Heart left ventricle (tissue), 16 donors: ENCODE measurements around the gene CCP110. TPM values are rescaled to one million over a fixed set of nuclear protein-coding genes. Genes with fewer than 3 reads are reported as not detected.

Source experiments
- ATAC-seq, 4 donors: fragments of 200-7000 bp; cut with Tn5 transposase; one replicate each; pipeline ENCODE4 v1.9.1; 2020 to 2022; ENCODE audit warnings: moderate library complexity in 4 of 4, mild to moderate bottlenecking in 3 of 4, moderate number of reproducible peaks in 1 of 4
- DNase-seq, 5 donors: peaks; one replicate each; pipeline ENCODE4 v3.0.0-alpha.2; 2020
- H3K27ac ChIP-seq, 12 donors: fragments of 200-600 bp; sonication (generic) in 4 of 12; one replicate each; pipeline versions ENCODE4 v1.5.0 to v1.8.0; 2016 to 2022; ENCODE audit warnings: mild to moderate bottlenecking in 2 of 12
- H3K27me3 ChIP-seq, 9 donors: fragments of 200-600 bp; sonication (generic) in 2 of 9; one replicate each; pipeline versions ENCODE4 v1.5.1 to v1.8.0; 2016 to 2022; ENCODE audit warnings: mild to moderate bottlenecking in 3 of 9
- H3K36me3 ChIP-seq, 9 donors: fragments of 200-600 bp; sonication (generic) in 2 of 9; one replicate each; pipeline versions ENCODE4 v1.5.0 to v1.8.0; 2018 to 2022; ENCODE audit warnings: mild to moderate bottlenecking in 2 of 9
- H3K4me1 ChIP-seq, 12 donors: fragments of 200-600 bp; sonication (generic) in 4 of 12; one replicate each; pipeline versions ENCODE4 v1.5.0 to v1.8.0; 2016 to 2022; ENCODE audit warnings: mild to moderate bottlenecking in 3 of 12
- H3K4me3 ChIP-seq, 12 donors: fragments of 200-600 bp; sonication (generic) in 4 of 12; one replicate each; pipeline versions ENCODE4 v1.5.0 to v1.8.0; 2017 to 2022; ENCODE audit warnings: mild to moderate bottlenecking in 9 of 12, moderate library complexity in 4 of 12
- H3K9me3 ChIP-seq, 12 donors: fragments of 200-600 bp; sonication (generic) in 4 of 12; one replicate each; pipeline versions ENCODE4 v1.5.0 to v1.8.0; 2016 to 2022; ENCODE audit warnings: mild to moderate bottlenecking in 1 of 12
- CTCF ChIP-seq, 12 donors: fragments of 200-600 bp; sonication (generic) in 4 of 12; IDR thresholded peaks; one replicate each; pipeline versions ENCODE4 v1.5.0 to v1.8.0; 2018 to 2022; ENCODE audit warnings: antibody characterized with exemption in 12 of 12, mild to moderate bottlenecking in 5 of 12
- POLR2A ChIP-seq, 2 donors: fragments of 450-650 bp; IDR thresholded peaks; one replicate each; pipeline ENCODE4 v1.6.1; 2017; ENCODE audit warnings: antibody characterized with exemption in 2 of 2, mild to moderate bottlenecking in 2 of 2, moderate library complexity in 2 of 2
- WGBS, 4 donors: extraction: QIAGEN DNeasy Blood & Tissue Kit in 2 of 4; methylation state at CpG; one replicate each; pipeline versions ENCODE4 v1.1.5 to v1.1.7; 2013 to 2018; 5-methylcytosine and 5-hydroxymethylcytosine counted together
- intact Hi-C, 10 donors: fragments of 100-400 bp; cut with DNase I; formaldehyde crosslinking; loops; one replicate each; pipeline versions ENCODE4 v1.11.1 to v1.14.2; 2022
- polyA plus RNA-seq, 2 donors: library from polyadenylated mRNA; stranded (reverse); fragments of 200-250 nt; gene quantifications; one replicate each; pipeline ENCODE4 v1.2.3, GENCODE V29; 2013
- total RNA-seq, 9 donors: library from RNA; depleted of rRNA in 2 of 9; stranded (reverse); fragments of >200 nt in 2 of 9; fragmentation: NEBNext Ultra II Directional in 3 of 9; extraction: Animal tissue kit (Norgen Biotek cat#: 25700) in 3 of 9; gene quantifications; one replicate each; pipeline versions ENCODE4 v1.1.0 to v1.2.4, GENCODE V29; 2016 to 2023
- donor health status: ischemic (EF 13 %, LVEDD 7.1; RV severe dilation, severe dysfunction).
- donor health status: healthy with polysubstance abuse.
- donor health status: DM: no; HTN: yes; CAD: no.
- donor health status: DM: no; HTN: no; CAD: no.
- donor health status: ischemic (EF 25% LVEDD 6.9; RV normal size, moderate dysfunction).
- donor health status: ischemic (EF 25% LVEDD 5.7; RV mildly dilated, moderate dysfunction).
- donor health status: healthy.
- donor health status: DM: yes; HTN: yes; CAD: no.
- donor health status: ischemic (EF 35%, LVEDD 5.7; RV mildly dilated, moderate dysfunction).
- donor health status: nonischemic (EF 11% LVEDD 7.7; RV severe dilation, severe dysfunction).
- donor health status: DM: yes; HTN: yes; CAD: no.
- donor health status: PGD.
- donor health status: ischemic (EF 29% LVEDD 5.4; RV normal size, mild dysfunction).
- donor health status: nonischemic (EF 23%, LVEDD 6.1; RV moderate dilation, normal function).

CCP110 gene
- total and polyA plus RNA-seq, 11 donors, result 3.1 to 13.5 (median 7.7) TPM

- no peak for TF ChIP-seq CTCF (IDR thresholded peaks at IDR 0.05)
- no peak for TF ChIP-seq POLR2A (IDR thresholded peaks at IDR 0.05)
- no peak overlapping the region for H3K4me3 ChIP-seq
- no peak overlapping the region for H3K27ac ChIP-seq
- no peaks in the 10 kb centered on the region for H3K9me3 ChIP-seq
- H3K36me3 ChIP-seq, result no peaks in the 10 kb centered on the region
- ATAC-seq, result no peak
- 79 to 85% (median 80%) methylated on average over 2 of the region's 2 CpGs for WGBS, 4 donors
- H3K4me1 ChIP-seq, result no peaks in the 10 kb centered on the region
- peaks cover 0 to 5% (median 0%) of the 10 kb centered on the region in 9 donors for H3K27me3 ChIP-seq
- DNase-seq, result no peak
- intact Hi-C loops, result no loop called here
Observed at GRCh38 chr16:19481296-19481695, 42.4 kb upstream of the CCP110 start.

- 82 to 91% (median 89%) methylated on average over 5 of the region's 5 CpGs for WGBS, 4 donors
- H3K4me1 ChIP-seq, result no peaks in the 10 kb centered on the region
- TF ChIP-seq POLR2A (IDR thresholded peaks at IDR 0.05), result no peak
- no peak for TF ChIP-seq CTCF (IDR thresholded peaks at IDR 0.05)
- DNase-seq, result no peak
- H3K4me3 ChIP-seq, result no peak overlapping the region
- no peaks in the 10 kb centered on the region for H3K36me3 ChIP-seq
- no peak for ATAC-seq
- no peaks in the 10 kb centered on the region for H3K9me3 ChIP-seq
- peaks cover 0 to 5% (median 0%) of the 10 kb centered on the region in 9 donors for H3K27me3 ChIP-seq
- H3K27ac ChIP-seq, result no peak overlapping the region
- intact Hi-C loops, result no loop called here
Observed at GRCh38 chr16:19481769-19482168, 42.0 kb upstream of the CCP110 start.

GRCh38 chr16:19482291-19482690 is 41.5 kb upstream of the CCP110 start:
- no peaks in the 10 kb centered on the region for H3K4me1 ChIP-seq

GRCh38 chr16:19484096-19484495 is 39.6 kb upstream of the CCP110 start:
- Histone ChIP-seq H3K27me3 (peaks cover 0 to 5% (median 0%) of the 10 kb centered on the region in 9 donors), H3K27ac (no peak overlapping the region), H3K4me1 (no peaks in the 10 kb centered on the region), H3K9me3 (no peaks in the 10 kb centered on the region), H3K4me3 (no peak overlapping the region), H3K36me3 (no peaks in the 10 kb centered on the region)
- DNase-seq (no peak), ATAC-seq (no peak)
- intact Hi-C loops, result no loop called here
- TF ChIP-seq CTCF (IDR thresholded peaks at IDR 0.05) (no peak), POLR2A (IDR thresholded peaks at IDR 0.05) (no peak)
- WGBS, 4 donors, result 89 to 92% (median 91%) methylated on average over 3 of the region's 3 CpGs

More at GRCh38 chr16:19482291-19482690, 41.5 kb upstream of the CCP110 start:
- H3K4me3 ChIP-seq, result no peak overlapping the region
- no peaks in the 10 kb centered on the region for H3K9me3 ChIP-seq
- no peaks in the 10 kb centered on the region for H3K36me3 ChIP-seq
- TF ChIP-seq POLR2A (IDR thresholded peaks at IDR 0.05), result no peak
- no peak for TF ChIP-seq CTCF (IDR thresholded peaks at IDR 0.05)
- WGBS, 4 donors, result 85 to 100% (median 96%) methylated on average over 1 of the region's 1 CpG
- DNase-seq (no peak), ATAC-seq (no peak)
- H3K27ac ChIP-seq, result no peak overlapping the region
- peaks cover 0 to 5% (median 0%) of the 10 kb centered on the region in 9 donors for H3K27me3 ChIP-seq
- intact Hi-C loops, result no loop called here
